ENCODE data around the gene SDK1.

Gene SDK1

GRCh38 chr7:4026941-4027486 is 726.0 kb downstream of the SDK1 start:
- DNase-seq, result no peak

- DNase-seq, result no peak
These were observed 727.2 kb downstream of the SDK1 start for GRCh38 chr7:4028221-4028620.

DNA sequence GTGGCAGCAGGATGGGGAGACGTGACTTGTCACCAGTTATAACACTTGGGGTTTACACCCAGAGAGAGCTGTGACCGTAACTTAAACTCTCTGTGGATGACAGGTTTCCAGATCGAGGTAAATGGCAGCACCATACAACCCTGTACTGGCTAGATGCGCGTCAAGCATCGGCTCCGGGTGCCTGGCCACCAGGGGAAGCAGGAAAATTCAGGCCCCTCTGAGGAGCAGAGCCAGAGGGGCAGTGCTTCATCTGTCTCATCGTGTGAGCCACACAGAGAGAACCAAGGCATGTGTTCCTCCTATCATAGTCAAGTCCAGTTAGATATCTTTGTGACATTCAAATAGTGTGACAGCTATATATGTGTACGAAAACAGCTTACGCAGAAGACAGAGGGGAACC is 728.9 kb downstream of the SDK1 start:
- no peak for DNase-seq

GRCh38 chr7:4030346-4030950 is 729.4 kb downstream of the SDK1 start:
- no peak for DNase-seq

- no peak for DNase-seq
These were observed 732.9 kb downstream of the SDK1 start for GRCh38 chr7:4033996-4034395.

- DNase-seq, result no peak
These were observed 736.3 kb downstream of the SDK1 start for GRCh38 chr7:4037308-4037707.

GRCh38 chr7:4037877-4038276 is 736.8 kb downstream of the SDK1 start:
- DNase-seq, result no peak

DNA sequence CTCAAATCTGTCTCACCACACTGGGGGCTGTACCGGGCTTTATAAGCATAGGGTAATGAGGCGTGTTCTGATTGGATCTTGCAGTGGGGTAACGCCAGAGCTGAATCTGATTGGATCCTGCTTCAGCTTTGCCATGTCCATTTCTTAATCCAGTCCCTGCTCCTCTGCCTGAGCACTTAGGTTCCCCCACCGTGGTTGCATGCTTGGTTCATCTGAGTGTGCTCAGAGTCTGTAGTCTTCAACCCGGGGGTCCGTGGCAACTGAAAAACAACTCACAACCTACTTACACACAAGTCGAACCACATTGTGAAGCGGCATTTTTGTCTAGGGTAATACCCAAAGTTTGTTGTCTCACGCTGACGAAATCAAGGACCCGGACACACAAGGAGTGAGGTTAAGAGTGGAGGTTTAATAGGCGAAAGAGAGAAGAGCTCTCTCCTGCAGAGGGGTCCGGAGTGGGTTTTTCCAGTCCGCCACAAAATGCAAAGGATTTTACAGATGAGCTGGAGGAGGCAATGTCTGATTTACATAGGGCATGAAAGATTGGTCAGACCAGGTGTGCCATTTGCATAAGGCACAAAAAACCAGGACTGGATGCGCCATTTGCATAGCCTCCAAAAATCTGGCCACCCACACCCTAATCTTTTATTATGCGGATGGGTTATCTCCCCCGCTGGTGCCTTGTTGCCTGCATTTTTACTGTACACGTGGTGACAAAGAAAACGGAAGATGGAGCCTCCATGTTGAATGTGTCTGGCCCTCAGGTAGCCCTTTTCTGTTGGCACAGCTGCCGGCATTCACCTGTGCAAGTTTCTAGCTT is 739.3 kb downstream of the SDK1 start:
- no peak for DNase-seq

GRCh38 chr7:4042402-4043045 is 741.5 kb downstream of the SDK1 start:
- DNase-seq, result no peak

DNA sequence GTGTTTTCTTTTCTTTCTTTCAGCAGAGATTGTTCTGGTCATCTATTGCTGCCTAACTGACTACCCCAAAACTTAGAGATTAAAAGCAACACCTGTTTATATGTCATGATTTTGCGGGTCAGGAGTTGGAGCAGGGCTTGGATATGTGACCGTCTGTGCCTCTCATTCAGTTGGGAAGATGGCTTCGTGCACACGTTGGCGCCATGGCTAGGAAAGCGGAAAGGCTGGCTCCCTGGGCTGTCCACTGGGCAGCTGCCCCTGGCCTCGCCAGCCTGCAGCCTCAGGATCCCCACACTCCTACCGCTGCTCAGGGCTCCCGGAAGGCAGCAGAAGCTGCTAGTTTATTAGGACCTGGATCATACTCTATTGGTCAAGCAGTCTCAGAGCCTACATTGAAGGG is 742.9 kb downstream of the SDK1 start:
- DNase-seq, result no peak

DNA sequence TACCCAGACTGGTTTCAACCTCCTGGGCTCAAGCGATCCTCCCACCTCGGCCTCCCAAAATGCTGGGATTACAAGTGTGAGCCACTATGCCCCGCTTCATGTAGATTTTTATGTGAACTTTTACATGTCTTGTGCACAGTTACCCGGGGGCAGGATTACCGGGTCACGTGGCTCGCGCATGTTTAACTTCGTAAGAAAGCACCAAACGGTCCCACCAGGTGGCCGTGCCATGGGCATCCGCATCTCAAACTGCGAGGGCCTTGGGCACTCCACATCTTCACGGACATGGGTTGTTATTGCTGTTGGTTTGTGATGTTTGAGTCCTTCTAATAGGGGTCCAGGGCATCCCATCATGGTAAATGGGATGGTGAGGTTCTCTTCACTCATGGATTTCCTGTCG is 744.4 kb downstream of the SDK1 start:
- DNase-seq, result no peak

DNA sequence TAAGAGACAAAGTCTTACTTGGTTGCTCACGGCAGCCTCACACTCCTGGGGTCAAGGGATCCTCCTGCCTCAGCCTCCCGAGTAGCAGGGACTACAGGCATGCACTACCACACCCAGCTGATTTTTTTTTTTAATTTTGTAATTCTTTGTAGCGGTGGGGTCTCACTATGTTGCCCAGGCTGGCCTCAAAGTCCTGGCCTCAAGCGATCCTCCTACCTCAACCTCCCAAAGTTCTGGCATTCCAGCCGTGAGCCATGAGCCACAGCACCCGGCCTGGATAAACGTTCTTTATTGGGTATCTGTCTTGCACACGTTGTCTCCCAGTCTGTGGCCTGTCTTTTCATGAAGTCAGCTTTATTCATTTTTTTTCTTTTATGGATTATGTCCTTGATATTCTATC is 744.9 kb downstream of the SDK1 start:
- no peak for DNase-seq

DNA sequence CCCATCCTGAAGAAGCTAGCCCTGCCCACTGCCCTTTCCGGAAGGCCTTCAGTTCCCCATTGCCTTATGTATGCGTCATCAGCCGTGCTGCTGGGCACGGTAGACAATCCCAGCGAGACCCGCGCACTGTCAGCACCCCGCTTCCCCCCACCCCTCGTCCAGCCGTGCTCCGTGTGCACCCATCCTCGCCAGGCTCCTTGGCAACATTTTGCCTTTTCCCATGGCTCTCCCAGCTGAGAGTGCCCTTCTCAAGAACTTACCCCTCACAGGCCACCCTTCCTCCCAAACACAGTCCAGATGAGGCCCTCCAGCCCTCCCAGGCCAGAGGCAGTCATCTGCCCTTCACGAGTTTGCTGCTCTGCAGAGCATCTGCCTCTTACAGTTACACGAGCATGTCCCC is 747.3 kb downstream of the SDK1 start:
- no peak for DNase-seq

GRCh38 chr7:4049202-4049601 is 748.1 kb downstream of the SDK1 start:
- no peak for DNase-seq

DNA sequence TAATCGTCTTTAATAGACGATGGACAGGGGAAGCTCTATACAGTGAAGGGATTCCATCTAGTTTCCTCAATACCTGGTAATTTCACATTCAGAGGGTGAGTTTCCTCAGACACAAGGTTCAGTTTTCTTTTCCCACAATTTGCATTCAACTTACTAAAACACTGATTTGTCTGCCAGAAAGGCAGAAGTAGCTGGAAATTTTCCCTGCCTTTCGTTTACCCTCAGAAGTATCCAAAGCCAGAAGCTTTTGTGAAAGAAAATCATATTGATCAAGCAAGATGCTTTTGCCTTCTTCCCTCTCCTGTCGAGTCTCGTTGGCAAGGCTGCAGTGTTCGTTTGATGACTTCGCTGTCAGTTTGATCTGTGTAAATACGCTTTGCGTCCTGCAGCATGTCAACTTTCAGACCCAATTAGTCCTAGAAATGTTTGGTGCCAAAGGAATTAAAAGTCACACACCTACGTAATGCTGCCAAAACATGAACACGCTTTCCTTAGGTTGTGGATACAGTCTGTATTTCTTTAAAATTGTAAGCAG is 749.1 kb downstream of the SDK1 start:
- DNase-seq, result no peak

GRCh38 chr7:4051696-4052095 is 750.6 kb downstream of the SDK1 start:
- no peak for DNase-seq

GRCh38 chr7:4052130-4052529 is 751.1 kb downstream of the SDK1 start:
- DNase-seq, result peak; percentile 3

GRCh38 chr7:4054158-4054557 is 753.1 kb downstream of the SDK1 start:
- DNase-seq, result no peak

GRCh38 chr7:4056552-4057288 is 755.7 kb downstream of the SDK1 start:
- DNase-seq, result no peak

DNA sequence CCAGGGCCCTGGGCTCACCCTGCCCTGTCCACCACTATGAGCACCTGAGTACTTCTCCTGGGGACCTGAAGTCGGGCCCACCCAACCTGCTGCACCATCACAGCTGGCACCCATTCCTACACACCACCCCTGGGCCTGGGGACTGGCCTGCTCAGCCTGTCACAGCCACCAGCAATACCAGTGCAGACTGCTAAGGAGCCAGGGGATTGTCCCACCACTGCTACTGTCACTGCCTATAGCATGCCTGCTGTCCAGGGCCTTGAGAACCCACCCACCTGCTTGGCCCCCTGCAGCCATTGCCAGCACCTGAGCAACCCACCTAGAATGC is 756.2 kb downstream of the SDK1 start:
- no peak for DNase-seq

GRCh38 chr7:4058158-4058557 is 757.1 kb downstream of the SDK1 start:
- DNase-seq, result peak; percentile 0

- DNase-seq, result no peak
These were observed 764.1 kb downstream of the SDK1 start for GRCh38 chr7:4065190-4065589.

DNA sequence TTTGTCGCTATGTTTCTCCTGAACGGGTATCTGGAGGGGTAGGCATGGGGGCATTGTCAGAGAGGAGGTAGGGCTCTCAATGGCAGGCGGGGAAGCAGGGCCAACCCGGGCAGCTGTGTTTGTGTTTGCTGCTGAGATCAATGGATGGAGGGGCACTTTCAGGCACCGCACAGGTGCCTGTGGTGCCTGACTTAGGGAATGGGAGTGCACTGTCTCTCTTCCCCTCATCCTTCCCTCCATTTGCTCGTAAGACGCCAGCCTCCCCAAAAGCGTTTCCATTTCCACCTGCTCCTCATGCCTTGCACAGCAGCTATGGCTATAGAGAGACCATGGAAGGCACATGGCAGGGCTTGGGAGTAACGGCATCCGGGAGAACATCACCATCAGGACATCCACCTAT is 765.2 kb downstream of the SDK1 start:
- no peak for DNase-seq
